Mucosa of stomach (tissue), 1 donor: Measurements from ENCODE around the gene CLDN22.

ENCODE experiments used
- H3K27me3 ChIP-seq: one replicate; pipeline ENCODE4 v1.7.0; 2013; ENCODE audit warnings: mild to moderate bottlenecking, low read length; ENCODE audit not compliant: control insufficient read depth, insufficient read depth
- H3K36me3 ChIP-seq: one replicate; pipeline ENCODE4 v1.7.0; 2013; ENCODE audit warnings: low read length; ENCODE audit not compliant: control insufficient read depth, insufficient read depth
- H3K4me1 ChIP-seq: one replicate; pipeline ENCODE4 v1.7.0; 2013; ENCODE audit warnings: mild to moderate bottlenecking, low read length; ENCODE audit not compliant: control insufficient read depth, insufficient read depth
- H3K4me3 ChIP-seq: one replicate; pipeline ENCODE4 v1.7.0; 2013; ENCODE audit warnings: low read length
- H3K9ac ChIP-seq: one replicate; pipeline ENCODE4 v1.7.0; 2013; ENCODE audit warnings: mild to moderate bottlenecking, low read length, moderate library complexity
- H3K9me3 ChIP-seq: one replicate; pipeline ENCODE4 v1.7.0; 2013; ENCODE audit warnings: mild to moderate bottlenecking, low read length, moderate library complexity; ENCODE audit not compliant: control insufficient read depth
- donor health status: Pancreatic carcinoma.

The CLDN22 gene

GRCh38 chr4:183320211-183321059, at the start of gene CLDN22:
TSS of gene CLDN22 (minus strand) at chr4:183320276. CDS start at chr4:183320218, 58 bp downstream.
- peaks cover 4% of the 10 kb centered on the region for H3K4me1 ChIP-seq
- no peaks in the 10 kb centered on the region for H3K9me3 ChIP-seq
- H3K27me3 ChIP-seq: no peaks in the 10 kb centered on the region
- no peak within 1 kb of the TSS for H3K9ac ChIP-seq
- H3K36me3 ChIP-seq: no peaks in the 10 kb centered on the region
- H3K4me3 ChIP-seq: no peak within 1 kb of the TSS

- H3K9ac ChIP-seq: no peak overlapping the region
- H3K9me3 ChIP-seq: no peaks in the 10 kb centered on the region
- no peaks in the 10 kb centered on the region for H3K27me3 ChIP-seq
- H3K4me3 ChIP-seq: no peak overlapping the region
- no peaks in the 10 kb centered on the region for H3K36me3 ChIP-seq
- no peaks in the 10 kb centered on the region for H3K4me1 ChIP-seq
Observed at GRCh38 chr4:183369073-183369472, 49.0 kb upstream of the CLDN22 start.

GRCh38 chr4:183366206-183366835, 46.2 kb upstream of the CLDN22 start:
- H3K4me3 ChIP-seq: no peak overlapping the region
- no peaks in the 10 kb centered on the region for H3K9me3 ChIP-seq
- H3K9ac ChIP-seq: no peak overlapping the region
- no peaks in the 10 kb centered on the region for H3K4me1 ChIP-seq
- H3K27me3 ChIP-seq: no peaks in the 10 kb centered on the region
- no peaks in the 10 kb centered on the region for H3K36me3 ChIP-seq

GRCh38 chr4:183364025-183364424, 43.9 kb upstream of the CLDN22 start:
- Histone ChIP-seq H3K4me1 (no peaks in the 10 kb centered on the region), H3K27me3 (no peaks in the 10 kb centered on the region), H3K9ac (no peak overlapping the region), H3K36me3 (no peaks in the 10 kb centered on the region), H3K9me3 (no peaks in the 10 kb centered on the region), H3K4me3 (no peak overlapping the region)

- Histone ChIP-seq H3K9me3 (no peaks in the 10 kb centered on the region), H3K4me1 (no peaks in the 10 kb centered on the region), H3K9ac (no peak overlapping the region), H3K27me3 (no peaks in the 10 kb centered on the region), H3K36me3 (no peaks in the 10 kb centered on the region), H3K4me3 (no peak overlapping the region)
Observed at GRCh38 chr4:183362916-183363542, 43.0 kb upstream of the CLDN22 start.

GRCh38 chr4:183362036-183362435, 42.0 kb upstream of the CLDN22 start:
- Histone ChIP-seq H3K36me3 (no peaks in the 10 kb centered on the region), H3K27me3 (peaks cover 6% of the 10 kb centered on the region)

GRCh38 chr4:183360161-183360919, 40.3 kb upstream of the CLDN22 start:
- H3K4me1 ChIP-seq: peaks cover 12% of the 10 kb centered on the region
- no peak overlapping the region for H3K4me3 ChIP-seq
- H3K9ac ChIP-seq: no peak overlapping the region
- H3K9me3 ChIP-seq: no peaks in the 10 kb centered on the region
- H3K36me3 ChIP-seq: no peaks in the 10 kb centered on the region
- peaks cover 20% of the 10 kb centered on the region for H3K27me3 ChIP-seq

More at GRCh38 chr4:183362036-183362435, 42.0 kb upstream of the CLDN22 start:
- Histone ChIP-seq H3K9ac (no peak overlapping the region), H3K4me1 (no peaks in the 10 kb centered on the region), H3K9me3 (no peaks in the 10 kb centered on the region), H3K4me3 (no peak overlapping the region)

GRCh38 chr4:183358215-183358755, 38.2 kb upstream of the CLDN22 start:
- Histone ChIP-seq H3K9me3 (no peaks in the 10 kb centered on the region), H3K4me1 (peaks cover 12% of the 10 kb centered on the region), H3K4me3 (no peak overlapping the region), H3K27me3 (peaks cover 20% of the 10 kb centered on the region), H3K36me3 (no peaks in the 10 kb centered on the region), H3K9ac (no peak overlapping the region)

GRCh38 chr4:183356931-183357675, 37.0 kb upstream of the CLDN22 start:
- H3K4me1 ChIP-seq: peaks cover 12% of the 10 kb centered on the region
- no peaks in the 10 kb centered on the region for H3K36me3 ChIP-seq
- H3K27me3 ChIP-seq: peaks cover 20% of the 10 kb centered on the region
- H3K4me3 ChIP-seq: no peak overlapping the region
- no peaks in the 10 kb centered on the region for H3K9me3 ChIP-seq
- no peak overlapping the region for H3K9ac ChIP-seq

GRCh38 chr4:183356173-183356830, 36.2 kb upstream of the CLDN22 start:
- no peaks in the 10 kb centered on the region for H3K9me3 ChIP-seq
- H3K9ac ChIP-seq: no peak overlapping the region
- H3K27me3 ChIP-seq: peaks cover 20% of the 10 kb centered on the region
- H3K4me3 ChIP-seq: no peak overlapping the region
- H3K4me1 ChIP-seq: peaks cover 12% of the 10 kb centered on the region
- no peaks in the 10 kb centered on the region for H3K36me3 ChIP-seq

- H3K9me3 ChIP-seq: no peaks in the 10 kb centered on the region
- H3K4me1 ChIP-seq: peaks cover 12% of the 10 kb centered on the region
- no peaks in the 10 kb centered on the region for H3K36me3 ChIP-seq
- peaks cover 20% of the 10 kb centered on the region for H3K27me3 ChIP-seq
- H3K4me3 ChIP-seq: no peak overlapping the region
- H3K9ac ChIP-seq: no peak overlapping the region
Observed at GRCh38 chr4:183355405-183355804, 35.3 kb upstream of the CLDN22 start.
